Prostate gland (tissue), 2 donors: Measurements from ENCODE around the gene RALGPS1. TPM values are rescaled to one million over a fixed set of nuclear protein-coding genes. Genes with fewer than 3 reads are reported as not detected.
A peak's percentile ranks its signal among the peaks of the same experiment; 100 is the strongest.

Source experiments
- DNase-seq: peaks from one replicate; pipeline ENCODE4 v3.0.0-alpha.2; 2019; ENCODE audit warnings: low spot score
- H3K27ac ChIP-seq, 2 donors: fragments of 200-600 bp; sonication (generic); 2 replicates each; pipeline ENCODE4 v1.5.1; 2017 to 2019
- H3K27me3 ChIP-seq: fragments of 200-600 bp; sonication (generic); replicated peaks from 2 replicates; pipeline ENCODE4 v1.5.1; 2019; ENCODE audit not compliant: insufficient read depth
- H3K36me3 ChIP-seq, 2 donors: fragments of 200-600 bp; sonication (generic); 1 replicate in 1 of 2; 2 replicates in 1 of 2; pipeline versions ENCODE4 v1.5.1 to v1.8.1; 2017 to 2019
- H3K4me1 ChIP-seq: fragments of 200-600 bp; sonication (generic); replicated peaks from 2 replicates; pipeline ENCODE4 v1.5.1; 2019
- H3K4me3 ChIP-seq, 2 donors: fragments of 200-600 bp; sonication (generic); 2 replicates each; pipeline ENCODE4 v1.5.1; 2017 to 2019
- H3K9me3 ChIP-seq: fragments of 200-600 bp; sonication (generic); 2 replicates; pipeline ENCODE4 v1.5.1; 2017
- CTCF ChIP-seq, 4 experiments: fragments of 200-600 bp in 2 of 4; fragments of 450-650 bp in 2 of 4; sonication (generic) in 2 of 4; IDR thresholded peaks; 1 replicate in 3 of 4; 2 replicates in 1 of 4; pipeline ENCODE4 v1.5.1; 2016 to 2019; ENCODE audit warnings: antibody characterized with exemption in 4 of 4, mild to moderate bottlenecking in 2 of 4, moderate library complexity in 2 of 4
- POLR2A ChIP-seq: fragments of 450-650 bp; IDR thresholded peaks from one replicate; pipeline ENCODE4 v1.6.1; 2016; ENCODE audit warnings: antibody characterized with exemption, mild to moderate bottlenecking
- POLR2AphosphoS5 ChIP-seq: sonication (generic); formaldehyde crosslinking; IDR thresholded peaks from one replicate; pipeline ENCODE4 v1.6.1; 2017; ENCODE audit warnings: antibody characterized with exemption
- WGBS: methylation state at CpG from one replicate; pipeline ENCODE4 v1.1.5; 2018; 5-methylcytosine and 5-hydroxymethylcytosine counted together
- intact Hi-C: fragments of 100-400 bp; cut with DNase I; formaldehyde crosslinking; loops from one replicate; pipeline ENCODE4 v1.14.2; 2022
- total RNA-seq, 2 donors: library from RNA; depleted of rRNA; stranded (reverse); fragments of >200 nt; gene quantifications; one replicate each; pipeline ENCODE4 v1.1.0, GENCODE V29; 2016

Gene RALGPS1
- total RNA-seq, 2 donors from 2014 or later, result 14.7 to 20.7 TPM

- no peak overlapping the region for H3K27ac ChIP-seq
- TF ChIP-seq POLR2AphosphoS5 (no peak), CTCF (IDR thresholded peaks at IDR 0.05) (peak; percentile 54 to 71 (median 62))
- DNase-seq, result peak; percentile 36
- no peaks in the 10 kb centered on the region for H3K36me3 ChIP-seq
- H3K4me3 ChIP-seq, result no peak overlapping the region
- 87% methylated on average over 12 of the region's 12 CpGs for WGBS
- no peaks in the 10 kb centered on the region for H3K27me3 ChIP-seq
- intact Hi-C loops, result no loop called here
- H3K9me3 ChIP-seq, result no peaks in the 10 kb centered on the region
- H3K4me1 ChIP-seq, result no peaks in the 10 kb centered on the region
Observed at GRCh38 chr9:126965541-126966428, 51.2 kb downstream of the RALGPS1 start.

GRCh38 chr9:126971261-126971660, 56.7 kb downstream of the RALGPS1 start:
- DNase-seq, result no peak
- Histone ChIP-seq H3K27me3 (no peaks in the 10 kb centered on the region), H3K27ac (no peak overlapping the region), H3K4me3 (no peak overlapping the region), H3K36me3 (no peaks in the 10 kb centered on the region), H3K4me1 (no peaks in the 10 kb centered on the region), H3K9me3 (no peaks in the 10 kb centered on the region)
- intact Hi-C loops, result no loop called here
- 95% methylated on average over 2 of the region's 2 CpGs for WGBS
- TF ChIP-seq CTCF (IDR thresholded peaks at IDR 0.05), result no peak
- TF ChIP-seq POLR2AphosphoS5, result no peak
- no peak for TF ChIP-seq POLR2A

- 92% methylated on average over 10 of the region's 10 CpGs for WGBS
- TF ChIP-seq CTCF (IDR thresholded peaks at IDR 0.05) (no peak), POLR2A (no peak), POLR2AphosphoS5 (no peak)
Observed at GRCh38 chr9:126973651-126974529, 59.3 kb downstream of the RALGPS1 start.

GRCh38 chr9:126974594-126974993, 60.0 kb downstream of the RALGPS1 start:
- no peak for TF ChIP-seq CTCF (IDR thresholded peaks at IDR 0.05)
- no peak for TF ChIP-seq POLR2A
- no peak for TF ChIP-seq POLR2AphosphoS5
- no peaks in the 10 kb centered on the region for H3K36me3 ChIP-seq
- intact Hi-C loops, result no loop called here
- 75% methylated on average over 6 of the region's 6 CpGs for WGBS
- no peak overlapping the region for H3K27ac ChIP-seq
- H3K4me3 ChIP-seq, result no peak overlapping the region
- H3K4me1 ChIP-seq, result no peaks in the 10 kb centered on the region
- H3K9me3 ChIP-seq, result no peaks in the 10 kb centered on the region
- no peak for DNase-seq
- no peaks in the 10 kb centered on the region for H3K27me3 ChIP-seq

More at GRCh38 chr9:126973651-126974529, 59.3 kb downstream of the RALGPS1 start:
- no peaks in the 10 kb centered on the region for H3K36me3 ChIP-seq
- intact Hi-C loops, result no loop called here
- no peak for DNase-seq
- no peaks in the 10 kb centered on the region for H3K27me3 ChIP-seq
- H3K4me3 ChIP-seq, result no peak overlapping the region
- no peak overlapping the region for H3K27ac ChIP-seq
- H3K9me3 ChIP-seq, result no peaks in the 10 kb centered on the region
- H3K4me1 ChIP-seq, result no peaks in the 10 kb centered on the region
